Measurements from ENCODE around the gene ANKRD18A. TPM values are rescaled to one million over a fixed set of nuclear protein-coding genes. Genes with fewer than 3 reads are reported as not detected.
"Not testable (repeated sequence)": the region's sequence is repeated elsewhere in the genome, so short reads cannot be mapped to it uniquely, and the experiment has no call there.

Gene ANKRD18A
- total and polyA plus RNA-seq, 2 donors (not counting 3 experiments of a cell fraction or from before 2014, with no cell fraction given) = 3.2 TPM; not detected in 1

GRCh38 chr9:38591346-38592063 is 28.9 kb downstream of the ANKRD18A start:
- H3K4me1 ChIP-seq (ENCODE audit: control insufficient read depth, extremely low read depth, insufficient read depth, low read length); H3K27me3 ChIP-seq (ENCODE audit: control insufficient read depth in 2 of 2, insufficient read depth in 2 of 2, low read length in 2 of 2); CTCF ChIA-PET; H3K9ac ChIP-seq (replicated peaks; ENCODE audit: extremely low read depth, insufficient read depth, low read length); H3K4me3 ChIP-seq (replicated peaks in 1 of 3; ENCODE audit: insufficient read depth in 1 of 3, low read depth in 1 of 3, low read length in 3 of 3); H3K9me1 ChIP-seq (replicated peaks; ENCODE audit: control insufficient read depth, extremely low read depth, insufficient read depth, low read length); dilution Hi-C loops (cut with MboI; ENCODE audit: extremely low pct_ligation_motif_present, low sequenced_read_pairs); H3K9me3 ChIP-seq (replicated peaks; ENCODE audit: control insufficient read depth, insufficient read depth, low read length); H3K79me2 ChIP-seq (ENCODE audit: control insufficient read depth, insufficient read depth, low read length); POLR2A ChIA-PET; H4K20me1 ChIP-seq (replicated peaks; ENCODE audit: control insufficient read depth, extremely low read depth, insufficient read depth, low read length); H2AFZ ChIP-seq (ENCODE audit: low read depth, low read length); H3K27ac ChIP-seq (ENCODE audit: insufficient read depth, low read depth, low read length); BruUV-seq (replicated peaks); FAIRE-seq; H3K36me3 ChIP-seq (ENCODE audit: control insufficient read depth in 2 of 2, extremely low read depth in 1 of 2, insufficient read depth in 2 of 2, low read length in 2 of 2); intact Hi-C loops (cut with micrococcal nuclease); H3K4me2 ChIP-seq (ENCODE audit: insufficient read depth, low read length); DNase-seq (ENCODE audit: low read depth, low spot score): not testable (repeated sequence)

- H3K27me3 ChIP-seq (ENCODE audit: control insufficient read depth in 2 of 2, insufficient read depth in 2 of 2, low read length in 2 of 2); H3K9me1 ChIP-seq (replicated peaks; ENCODE audit: control insufficient read depth, extremely low read depth, insufficient read depth, low read length); intact Hi-C loops (cut with micrococcal nuclease); H3K4me2 ChIP-seq (ENCODE audit: insufficient read depth, low read length); H3K27ac ChIP-seq (ENCODE audit: insufficient read depth, low read depth, low read length); H3K9me3 ChIP-seq (replicated peaks; ENCODE audit: control insufficient read depth, insufficient read depth, low read length); H2AFZ ChIP-seq (ENCODE audit: low read depth, low read length); H3K4me3 ChIP-seq (replicated peaks in 1 of 3; ENCODE audit: insufficient read depth in 1 of 3, low read depth in 1 of 3, low read length in 3 of 3); CTCF ChIA-PET; dilution Hi-C loops (cut with MboI; ENCODE audit: extremely low pct_ligation_motif_present, low sequenced_read_pairs); H3K36me3 ChIP-seq (ENCODE audit: control insufficient read depth in 2 of 2, extremely low read depth in 1 of 2, insufficient read depth in 2 of 2, low read length in 2 of 2); H3K4me1 ChIP-seq (ENCODE audit: control insufficient read depth, extremely low read depth, insufficient read depth, low read length); DNase-seq (ENCODE audit: low read depth, low spot score); H3K9ac ChIP-seq (replicated peaks; ENCODE audit: extremely low read depth, insufficient read depth, low read length); H3K79me2 ChIP-seq (ENCODE audit: control insufficient read depth, insufficient read depth, low read length); H4K20me1 ChIP-seq (replicated peaks; ENCODE audit: control insufficient read depth, extremely low read depth, insufficient read depth, low read length); FAIRE-seq; BruUV-seq (replicated peaks); POLR2A ChIA-PET: not testable (repeated sequence)
Measured at GRCh38 chr9:38583765-38584164, 36.6 kb downstream of the ANKRD18A start.

- DNase-seq (ENCODE audit: low read depth, low spot score); H4K20me1 ChIP-seq (replicated peaks; ENCODE audit: control insufficient read depth, extremely low read depth, insufficient read depth, low read length); H3K9me1 ChIP-seq (replicated peaks; ENCODE audit: control insufficient read depth, extremely low read depth, insufficient read depth, low read length); H3K9me3 ChIP-seq (replicated peaks; ENCODE audit: control insufficient read depth, insufficient read depth, low read length); POLR2A ChIA-PET; H3K4me3 ChIP-seq (replicated peaks in 1 of 3; ENCODE audit: insufficient read depth in 1 of 3, low read depth in 1 of 3, low read length in 3 of 3); CTCF ChIA-PET; H3K4me1 ChIP-seq (ENCODE audit: control insufficient read depth, extremely low read depth, insufficient read depth, low read length); H3K36me3 ChIP-seq (ENCODE audit: control insufficient read depth in 2 of 2, extremely low read depth in 1 of 2, insufficient read depth in 2 of 2, low read length in 2 of 2); FAIRE-seq; H3K9ac ChIP-seq (replicated peaks; ENCODE audit: extremely low read depth, insufficient read depth, low read length); dilution Hi-C loops (cut with MboI; ENCODE audit: extremely low pct_ligation_motif_present, low sequenced_read_pairs); H3K4me2 ChIP-seq (ENCODE audit: insufficient read depth, low read length); H3K27ac ChIP-seq (ENCODE audit: insufficient read depth, low read depth, low read length); H3K27me3 ChIP-seq (ENCODE audit: control insufficient read depth in 2 of 2, insufficient read depth in 2 of 2, low read length in 2 of 2); BruUV-seq (replicated peaks); intact Hi-C loops (cut with micrococcal nuclease); H3K79me2 ChIP-seq (ENCODE audit: control insufficient read depth, insufficient read depth, low read length); H2AFZ ChIP-seq (ENCODE audit: low read depth, low read length): not testable (repeated sequence)
Measured at GRCh38 chr9:38580112-38580511, 40.3 kb downstream of the ANKRD18A start.

- DNase-seq (ENCODE audit: low read depth, low spot score); H3K9me3 ChIP-seq (replicated peaks; ENCODE audit: control insufficient read depth, insufficient read depth, low read length); POLR2A ChIA-PET; FAIRE-seq; H3K27me3 ChIP-seq (ENCODE audit: control insufficient read depth in 2 of 2, insufficient read depth in 2 of 2, low read length in 2 of 2); H3K9me1 ChIP-seq (replicated peaks; ENCODE audit: control insufficient read depth, extremely low read depth, insufficient read depth, low read length); H3K4me2 ChIP-seq (ENCODE audit: insufficient read depth, low read length); dilution Hi-C loops (cut with MboI; ENCODE audit: extremely low pct_ligation_motif_present, low sequenced_read_pairs); H3K4me1 ChIP-seq (ENCODE audit: control insufficient read depth, extremely low read depth, insufficient read depth, low read length); H3K4me3 ChIP-seq (replicated peaks in 1 of 3; ENCODE audit: insufficient read depth in 1 of 3, low read depth in 1 of 3, low read length in 3 of 3); BruUV-seq (replicated peaks); H2AFZ ChIP-seq (ENCODE audit: low read depth, low read length); H3K27ac ChIP-seq (ENCODE audit: insufficient read depth, low read depth, low read length); H3K79me2 ChIP-seq (ENCODE audit: control insufficient read depth, insufficient read depth, low read length); H4K20me1 ChIP-seq (replicated peaks; ENCODE audit: control insufficient read depth, extremely low read depth, insufficient read depth, low read length); intact Hi-C loops (cut with micrococcal nuclease); H3K9ac ChIP-seq (replicated peaks; ENCODE audit: extremely low read depth, insufficient read depth, low read length); H3K36me3 ChIP-seq (ENCODE audit: control insufficient read depth in 2 of 2, extremely low read depth in 1 of 2, insufficient read depth in 2 of 2, low read length in 2 of 2); CTCF ChIA-PET: not testable (repeated sequence)
Measured at GRCh38 chr9:38576181-38576580, 44.2 kb downstream of the ANKRD18A start.

All from endothelial cell of umbilical vein (primary cell).